Cardiac fibroblast (primary cell): ENCODE results near the gene PXT1.
A peak's percentile ranks its signal among the peaks of the same experiment; 100 is the strongest.

ENCODE experiments used
- DNase-seq, 2 donors: peaks; one replicate each; pipeline versions ENCODE4 v3.0.0 to v3.0.0-alpha.2; 2010; ENCODE audit warnings: low read depth in 2 of 2
- H3K4me3 ChIP-seq, 2 donors: replicated peaks in 1 of 2; 1 replicate in 1 of 2; 2 replicates in 1 of 2; pipeline ENCODE4 v1.5.1; 2011; ENCODE audit warnings: low read depth in 2 of 2, low read length in 2 of 2, mild to moderate bottlenecking in 2 of 2, moderate library complexity in 1 of 2
- CTCF ChIP-seq: IDR thresholded peaks from one replicate; pipeline ENCODE4 v1.5.1; 2011; ENCODE audit warnings: low read depth, mild to moderate bottlenecking, low read length, inconsistent platforms

The PXT1 gene

GRCh38 chr6:36402481-36402880, 40.2 kb downstream of the PXT1 start:
- no peak for DNase-seq
- TF ChIP-seq CTCF: no peak
- no peak overlapping the region for H3K4me3 ChIP-seq

- H3K4me3 ChIP-seq: no peak overlapping the region
- TF ChIP-seq CTCF: no peak
- no peak for DNase-seq
Observed at GRCh38 chr6:36399970-36400369, 42.7 kb downstream of the PXT1 start.

- no peak for DNase-seq
- no peak for TF ChIP-seq CTCF
- no peak overlapping the region for H3K4me3 ChIP-seq
Observed at GRCh38 chr6:36392621-36393020, 50.0 kb downstream of the PXT1 start.

- DNase-seq: no peak
- no peak for TF ChIP-seq CTCF
Observed at GRCh38 chr6:36389353-36389752, 53.3 kb downstream of the PXT1 start.

GRCh38 chr6:36387440-36388303, 55.0 kb downstream of the PXT1 start, which contains the start of gene ETV7:
ETV7 (minus strand) TSS chr6:36387669; CDS start chr6:36387541, 128 bp downstream.
- peak; percentile 11 to 26 for DNase-seq

More at GRCh38 chr6:36389353-36389752, 53.3 kb downstream of the PXT1 start:
- no peak overlapping the region for H3K4me3 ChIP-seq

More at GRCh38 chr6:36387440-36388303, 55.0 kb downstream of the PXT1 start, which contains the start of gene ETV7:
- peak within 1 kb of the TSS; percentile 60 to 62 for H3K4me3 ChIP-seq
- no peak for TF ChIP-seq CTCF
